GF-D8 (cell line): ENCODE measurements around the gene CCDC88B.
A peak's percentile ranks its signal among the peaks of the same experiment; 100 is the strongest.

Experiments
- DNase-seq: peaks from one replicate; lab custom pipeline; 2025; lab: John Stamatoyannopoulos, UW

Gene CCDC88B, protein sequence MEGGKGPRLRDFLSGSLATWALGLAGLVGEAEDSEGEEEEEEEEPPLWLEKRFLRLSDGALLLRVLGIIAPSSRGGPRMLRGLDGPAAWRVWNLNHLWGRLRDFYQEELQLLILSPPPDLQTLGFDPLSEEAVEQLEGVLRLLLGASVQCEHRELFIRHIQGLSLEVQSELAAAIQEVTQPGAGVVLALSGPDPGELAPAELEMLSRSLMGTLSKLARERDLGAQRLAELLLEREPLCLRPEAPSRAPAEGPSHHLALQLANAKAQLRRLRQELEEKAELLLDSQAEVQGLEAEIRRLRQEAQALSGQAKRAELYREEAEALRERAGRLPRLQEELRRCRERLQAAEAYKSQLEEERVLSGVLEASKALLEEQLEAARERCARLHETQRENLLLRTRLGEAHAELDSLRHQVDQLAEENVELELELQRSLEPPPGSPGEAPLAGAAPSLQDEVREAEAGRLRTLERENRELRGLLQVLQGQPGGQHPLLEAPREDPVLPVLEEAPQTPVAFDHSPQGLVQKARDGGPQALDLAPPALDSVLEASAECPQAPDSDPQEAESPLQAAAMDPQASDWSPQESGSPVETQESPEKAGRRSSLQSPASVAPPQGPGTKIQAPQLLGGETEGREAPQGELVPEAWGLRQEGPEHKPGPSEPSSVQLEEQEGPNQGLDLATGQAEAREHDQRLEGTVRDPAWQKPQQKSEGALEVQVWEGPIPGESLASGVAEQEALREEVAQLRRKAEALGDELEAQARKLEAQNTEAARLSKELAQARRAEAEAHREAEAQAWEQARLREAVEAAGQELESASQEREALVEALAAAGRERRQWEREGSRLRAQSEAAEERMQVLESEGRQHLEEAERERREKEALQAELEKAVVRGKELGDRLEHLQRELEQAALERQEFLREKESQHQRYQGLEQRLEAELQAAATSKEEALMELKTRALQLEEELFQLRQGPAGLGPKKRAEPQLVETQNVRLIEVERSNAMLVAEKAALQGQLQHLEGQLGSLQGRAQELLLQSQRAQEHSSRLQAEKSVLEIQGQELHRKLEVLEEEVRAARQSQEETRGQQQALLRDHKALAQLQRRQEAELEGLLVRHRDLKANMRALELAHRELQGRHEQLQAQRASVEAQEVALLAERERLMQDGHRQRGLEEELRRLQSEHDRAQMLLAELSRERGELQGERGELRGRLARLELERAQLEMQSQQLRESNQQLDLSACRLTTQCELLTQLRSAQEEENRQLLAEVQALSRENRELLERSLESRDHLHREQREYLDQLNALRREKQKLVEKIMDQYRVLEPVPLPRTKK (N-terminal part only)

DNA sequence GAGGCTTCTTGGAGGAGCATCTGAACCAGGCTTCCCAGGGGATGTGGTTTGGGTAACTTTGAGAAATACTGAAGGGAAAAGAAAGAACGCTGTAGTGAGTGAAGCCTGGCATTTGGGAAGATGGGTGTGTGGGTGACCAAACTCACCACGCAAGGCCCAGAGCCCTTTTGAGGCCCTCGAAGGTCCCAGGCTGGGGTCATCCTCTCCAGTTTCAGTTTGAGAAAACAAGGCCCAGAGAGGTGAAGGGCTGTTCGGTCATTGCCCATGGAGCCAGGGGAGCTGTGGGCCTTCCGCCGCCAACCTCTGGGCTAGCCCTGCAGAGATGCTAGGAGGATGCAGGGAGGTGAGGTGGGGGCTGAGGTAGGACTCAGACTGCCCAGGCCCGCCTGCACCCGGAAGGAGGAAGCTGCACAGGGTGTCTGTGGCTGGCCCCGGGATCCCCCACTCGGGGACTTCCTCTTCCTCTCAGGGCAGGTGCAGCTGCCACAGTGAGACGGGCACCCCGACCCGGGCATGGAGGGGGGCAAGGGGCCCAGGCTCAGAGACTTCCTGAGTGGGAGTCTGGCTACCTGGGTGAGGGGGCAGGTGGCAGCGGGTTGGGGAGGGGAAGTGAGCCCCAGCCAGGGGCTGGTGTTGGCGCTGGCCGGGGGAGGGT lies at the start of gene CCDC88B:
Gene CCDC88B, plus strand, starts transcription at position 451 of the 655 bp plus-strand sequence. Its CDS starts 63 bp downstream, at position 514.
- DNase-seq = peak; percentile 65

DNA sequence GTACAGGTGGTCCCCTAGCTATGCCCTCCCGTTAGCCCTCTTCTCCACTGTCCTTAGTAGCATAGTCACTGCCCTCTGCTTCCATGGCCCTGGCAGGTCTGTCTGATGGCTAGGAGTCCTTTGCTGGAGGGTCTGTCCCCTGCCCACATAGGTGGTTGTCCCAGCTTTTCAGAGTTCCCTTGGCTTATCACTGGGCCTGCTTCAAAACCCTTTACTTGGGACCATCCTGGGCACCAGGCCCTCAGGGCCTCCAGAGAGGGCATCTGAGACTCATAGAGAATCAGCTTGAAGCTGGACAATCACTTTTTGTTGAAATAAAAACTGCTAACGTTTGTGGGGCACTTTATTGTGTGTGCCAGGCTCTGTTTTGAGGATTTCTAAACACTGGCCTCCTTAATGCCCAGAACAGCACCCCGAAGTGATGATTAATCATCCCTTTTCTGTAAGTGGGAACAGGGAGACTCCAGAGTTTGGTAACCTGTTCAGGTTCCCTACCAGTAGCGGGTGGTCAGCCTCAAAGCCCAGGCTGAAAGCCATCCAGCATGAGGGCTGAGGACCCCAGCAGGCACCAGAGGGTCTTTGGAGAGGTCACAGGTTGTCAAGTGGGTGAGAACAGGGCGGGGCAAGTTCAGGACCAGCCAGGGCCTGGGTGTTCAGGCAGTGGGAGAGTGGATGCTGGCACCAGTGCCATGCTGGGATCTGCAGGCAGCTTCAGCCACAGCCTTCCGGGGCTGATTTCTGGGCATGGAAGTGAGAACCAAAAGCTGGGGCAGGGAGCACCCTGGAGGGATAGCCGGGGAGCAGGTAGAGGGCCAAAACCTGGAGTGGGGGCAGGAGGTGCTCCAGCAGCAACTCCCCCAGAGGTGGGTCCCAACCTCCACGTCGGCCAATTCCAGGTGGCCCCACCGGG lies 49.4 kb upstream of the CCDC88B start:
- DNase-seq = no peak

DNA sequence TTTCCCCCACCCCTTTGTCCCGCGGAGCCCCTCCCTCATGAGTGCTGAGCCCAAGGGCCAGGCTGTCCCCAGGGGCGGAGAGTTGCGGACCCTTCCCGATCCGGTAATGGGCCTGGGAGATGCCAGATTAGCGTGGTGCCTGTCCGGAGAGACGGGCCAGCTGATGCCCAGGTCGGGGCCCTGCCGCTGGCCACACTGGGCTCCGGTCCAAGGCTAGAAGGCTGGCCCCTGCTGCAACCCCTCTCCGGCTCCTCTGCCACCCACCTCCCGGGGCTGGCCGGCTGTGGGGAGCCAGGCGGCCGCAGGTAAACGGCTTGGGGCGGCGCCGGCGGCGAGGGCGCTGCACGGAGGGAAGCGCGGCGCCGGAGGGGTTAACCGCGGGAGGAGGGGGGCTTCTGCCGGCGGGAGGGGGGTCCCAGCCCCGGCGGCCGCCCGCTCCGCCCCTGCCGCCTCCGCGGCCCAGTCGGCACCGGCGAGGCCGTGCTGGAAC lies 48.7 kb upstream of the CCDC88B start, which contains the start of gene KCNK4:
Gene KCNK4, plus strand, starts transcription at position 41 of the 490 bp plus-strand sequence. CDS start 1,717 bp downstream, outside the sequence.
- DNase-seq = no peak

DNA sequence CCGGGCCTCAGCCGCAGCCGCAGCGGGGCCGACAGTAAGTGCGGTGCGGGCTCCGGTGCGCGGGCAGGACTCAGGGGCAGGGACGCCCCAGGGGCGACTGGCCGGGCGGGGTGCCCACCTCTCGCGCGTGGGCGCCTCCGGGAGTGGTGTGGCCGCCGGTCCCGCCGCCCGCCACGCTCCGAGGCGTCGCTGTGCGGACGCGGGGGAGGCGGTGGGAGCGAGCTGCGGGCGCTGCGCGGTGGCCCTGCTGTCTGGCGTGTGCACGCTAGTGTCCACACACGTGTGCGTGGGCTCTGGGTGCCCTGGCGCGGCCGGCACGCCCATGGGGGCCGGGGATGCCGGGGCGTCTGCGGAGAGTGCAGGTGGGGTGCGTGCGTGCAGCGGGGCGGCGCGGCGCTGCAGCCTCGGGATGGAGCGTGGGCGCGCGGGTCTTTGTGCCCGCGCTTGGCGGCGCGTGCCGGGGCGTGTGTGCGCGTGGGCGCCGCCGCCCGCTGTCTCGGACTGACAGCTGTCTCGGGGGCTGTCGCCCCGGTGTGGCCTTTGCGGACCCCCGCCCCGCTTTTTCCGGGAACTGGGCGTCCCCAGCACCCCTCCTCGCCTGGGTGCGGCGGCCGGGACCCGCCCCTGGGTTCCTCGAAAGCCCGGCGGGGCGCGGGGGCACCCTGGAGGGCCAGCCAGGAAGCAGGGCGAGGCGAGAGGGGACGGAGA lies 48.1 kb upstream of the CCDC88B start:
- no peak for DNase-seq

DNA sequence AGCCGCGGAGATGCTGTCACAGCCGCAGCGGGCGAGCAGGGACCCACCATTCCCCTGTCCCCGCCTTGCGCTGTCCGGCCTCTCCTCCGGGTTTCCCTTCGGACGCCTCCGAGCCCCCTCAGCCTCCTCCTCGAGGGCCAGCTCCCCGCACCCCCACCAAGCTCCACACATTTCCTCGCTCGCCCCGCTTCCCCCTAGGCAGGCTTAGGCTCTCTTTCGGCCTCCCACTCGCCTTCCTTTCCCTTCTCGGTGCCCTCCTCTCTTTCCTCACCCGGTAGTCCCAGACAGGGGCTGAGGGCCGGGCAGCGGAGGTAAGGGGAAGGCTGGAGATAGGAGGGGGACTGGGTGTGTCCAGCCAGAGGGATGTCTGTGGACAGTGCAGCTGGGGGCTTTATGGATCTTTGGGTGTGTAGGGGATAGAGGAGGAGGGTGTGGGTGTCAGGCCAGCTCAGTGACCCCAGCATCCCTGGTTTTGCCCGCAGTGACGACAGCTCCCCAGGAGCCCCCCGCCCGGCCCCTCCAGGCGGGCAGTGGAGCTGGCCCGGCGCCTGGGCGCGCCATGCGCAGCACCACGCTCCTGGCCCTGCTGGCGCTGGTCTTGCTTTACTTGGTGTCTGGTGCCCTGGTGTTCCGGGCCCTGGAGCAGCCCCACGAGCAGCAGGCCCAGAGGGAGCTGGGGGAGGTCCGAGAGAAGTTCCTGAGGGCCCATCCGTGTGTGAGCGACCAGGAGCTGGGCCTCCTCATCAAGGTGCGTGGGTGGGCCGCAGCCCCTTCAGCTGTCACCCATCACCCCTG lies 47.3 kb upstream of the CCDC88B start:
- DNase-seq = no peak

DNA sequence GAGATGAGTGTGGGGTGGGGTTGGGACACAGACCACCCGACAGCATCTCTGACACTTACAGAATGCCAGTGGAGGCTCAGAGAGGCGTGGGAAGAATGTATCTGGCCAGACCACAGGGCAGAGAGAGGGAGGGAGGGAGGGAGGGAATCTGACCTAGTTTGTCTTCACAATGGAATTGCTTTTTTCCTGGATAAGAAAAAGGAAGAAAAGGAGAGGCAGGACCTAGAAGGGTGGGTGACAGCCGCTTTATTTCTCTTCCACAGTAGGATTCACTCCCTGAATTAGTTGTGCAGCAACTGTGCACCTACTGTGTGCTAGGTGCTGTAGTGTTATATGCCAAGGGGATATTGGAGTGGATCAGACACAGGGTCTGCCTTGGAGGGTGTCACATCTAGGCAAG lies 45.2 kb upstream of the CCDC88B start:
- no peak for DNase-seq

DNA sequence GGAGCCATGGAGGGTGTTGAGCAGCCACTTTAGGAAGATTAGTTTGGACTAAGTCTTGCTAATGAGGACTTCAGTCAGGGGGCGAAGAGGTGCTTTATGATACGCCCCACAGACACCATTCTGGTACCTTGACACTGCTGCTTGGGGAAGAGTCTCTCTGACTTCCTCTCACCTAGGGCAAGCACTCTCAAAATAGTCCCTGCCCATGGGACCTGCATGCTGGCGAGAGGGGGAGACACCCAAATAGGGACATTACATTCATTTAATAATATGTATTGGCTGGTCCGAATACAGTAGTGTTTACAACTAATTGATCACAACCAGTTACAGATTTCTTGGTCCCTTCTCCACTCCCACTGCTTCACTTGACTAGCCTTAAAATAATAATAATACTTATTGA lies 44.2 kb upstream of the CCDC88B start:
- no peak for DNase-seq

DNA sequence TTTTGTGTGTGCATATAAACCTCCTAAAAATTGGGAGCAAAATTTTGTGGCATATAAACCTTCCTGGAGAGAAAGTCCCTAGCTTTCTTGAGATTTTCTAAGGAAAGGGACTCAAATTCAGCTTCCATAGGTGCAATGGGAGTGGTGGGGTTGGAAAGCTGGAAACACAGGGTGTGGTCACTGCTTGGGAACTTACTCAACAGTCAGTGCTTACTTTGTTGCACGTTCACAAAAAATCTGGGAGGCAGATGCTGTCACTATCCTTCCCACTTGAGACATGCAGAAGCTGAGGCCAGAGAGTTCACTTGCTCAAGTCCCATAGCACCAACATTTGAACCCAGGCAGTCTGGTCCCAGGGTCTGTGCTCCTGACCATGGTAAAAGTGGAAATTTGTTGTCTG lies 43.8 kb upstream of the CCDC88B start:
- no peak for DNase-seq

DNA sequence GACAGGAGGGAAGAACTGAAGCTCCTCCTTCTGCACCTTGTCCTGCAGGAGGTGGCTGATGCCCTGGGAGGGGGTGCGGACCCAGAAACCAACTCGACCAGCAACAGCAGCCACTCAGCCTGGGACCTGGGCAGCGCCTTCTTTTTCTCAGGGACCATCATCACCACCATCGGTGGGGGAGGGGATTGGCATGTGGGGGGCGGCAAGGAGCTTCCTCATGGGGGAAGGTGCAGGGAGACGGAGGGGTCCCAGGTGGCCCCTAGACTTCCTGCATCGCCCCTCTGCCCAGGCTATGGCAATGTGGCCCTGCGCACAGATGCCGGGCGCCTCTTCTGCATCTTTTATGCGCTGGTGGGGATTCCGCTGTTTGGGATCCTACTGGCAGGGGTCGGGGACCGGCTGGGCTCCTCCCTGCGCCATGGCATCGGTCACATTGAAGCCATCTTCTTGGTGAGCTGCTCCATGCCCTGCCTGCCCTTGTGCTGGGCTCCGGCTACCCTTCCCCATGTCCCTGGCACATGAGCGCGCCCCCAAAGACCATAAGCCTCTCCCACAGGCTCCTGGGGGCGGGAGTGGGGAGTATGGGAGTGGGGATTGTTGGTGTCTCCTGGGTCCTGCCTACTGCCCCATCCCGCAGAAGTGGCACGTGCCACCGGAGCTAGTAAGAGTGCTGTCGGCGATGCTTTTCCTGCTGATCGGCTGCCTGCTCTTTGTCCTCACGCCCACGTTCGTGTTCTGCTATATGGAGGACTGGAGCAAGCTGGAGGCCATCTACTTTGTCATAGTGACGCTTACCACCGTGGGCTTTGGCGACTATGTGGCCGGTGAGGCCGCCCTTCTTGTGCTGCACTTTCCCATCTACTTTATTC lies 42.9 kb upstream of the CCDC88B start:
- DNase-seq = no peak

DNA sequence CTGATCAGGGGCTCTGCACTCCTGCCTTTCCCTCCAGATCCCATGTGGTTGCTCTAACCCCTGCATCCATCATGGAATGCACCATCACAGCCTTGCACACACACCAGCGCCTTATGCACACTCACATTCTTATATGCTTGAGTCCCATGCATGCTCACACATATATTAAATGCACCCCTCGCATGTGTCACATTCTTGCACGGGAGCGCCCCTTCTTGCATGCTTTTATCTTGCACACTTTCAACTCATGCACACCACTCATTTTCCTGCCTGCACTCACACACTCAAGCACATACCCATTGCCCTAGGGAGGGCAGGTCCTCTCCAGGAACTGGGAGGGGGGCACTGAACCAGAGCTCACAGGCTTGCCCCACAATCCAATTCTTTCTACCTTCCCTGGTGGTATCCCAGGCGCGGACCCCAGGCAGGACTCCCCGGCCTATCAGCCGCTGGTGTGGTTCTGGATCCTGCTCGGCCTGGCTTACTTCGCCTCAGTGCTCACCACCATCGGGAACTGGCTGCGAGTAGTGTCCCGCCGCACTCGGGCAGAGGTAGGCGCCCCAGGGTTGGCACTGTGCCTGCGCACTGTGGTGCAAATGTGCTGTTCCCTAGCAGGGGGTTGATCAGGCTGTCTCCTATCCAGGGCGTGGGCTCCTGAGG lies 42.2 kb upstream of the CCDC88B start:
- DNase-seq = no peak

DNA sequence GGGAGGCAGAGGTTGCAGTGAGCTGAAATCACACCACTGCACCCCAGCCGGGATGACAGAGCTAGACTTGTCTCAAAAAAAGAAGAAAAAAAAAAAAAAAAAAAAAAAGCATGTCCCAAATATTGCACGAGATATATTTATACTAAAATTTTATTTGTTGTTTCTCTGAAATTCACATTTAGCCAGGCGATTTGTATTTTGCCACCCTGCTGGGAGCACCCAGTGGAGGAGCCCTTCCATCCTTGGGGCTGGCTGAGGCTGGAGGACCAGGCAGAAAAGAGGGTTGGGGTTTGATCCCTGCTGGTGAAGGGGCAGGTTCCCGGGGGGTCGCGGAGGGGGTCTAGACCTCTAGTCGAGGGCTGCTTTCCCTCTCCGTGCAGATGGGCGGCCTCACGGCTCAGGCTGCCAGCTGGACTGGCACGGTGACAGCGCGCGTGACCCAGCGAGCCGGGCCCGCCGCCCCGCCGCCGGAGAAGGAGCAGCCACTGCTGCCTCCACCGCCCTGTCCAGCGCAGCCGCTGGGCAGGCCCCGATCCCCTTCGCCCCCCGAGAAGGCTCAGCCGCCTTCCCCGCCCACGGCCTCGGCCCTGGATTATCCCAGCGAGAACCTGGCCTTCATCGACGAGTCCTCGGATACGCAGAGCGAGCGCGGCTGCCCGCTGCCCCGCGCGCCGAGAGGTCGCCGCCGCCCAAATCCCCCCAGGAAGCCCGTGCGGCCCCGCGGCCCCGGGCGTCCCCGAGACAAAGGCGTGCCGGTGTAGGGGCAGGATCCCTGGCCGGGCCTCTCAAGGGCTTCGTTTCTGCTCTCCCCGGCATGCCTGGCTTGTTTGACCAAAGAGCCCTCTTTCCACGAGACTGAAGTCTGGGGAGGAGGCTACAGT lies 40.8 kb upstream of the CCDC88B start:
- no peak for DNase-seq

DNA sequence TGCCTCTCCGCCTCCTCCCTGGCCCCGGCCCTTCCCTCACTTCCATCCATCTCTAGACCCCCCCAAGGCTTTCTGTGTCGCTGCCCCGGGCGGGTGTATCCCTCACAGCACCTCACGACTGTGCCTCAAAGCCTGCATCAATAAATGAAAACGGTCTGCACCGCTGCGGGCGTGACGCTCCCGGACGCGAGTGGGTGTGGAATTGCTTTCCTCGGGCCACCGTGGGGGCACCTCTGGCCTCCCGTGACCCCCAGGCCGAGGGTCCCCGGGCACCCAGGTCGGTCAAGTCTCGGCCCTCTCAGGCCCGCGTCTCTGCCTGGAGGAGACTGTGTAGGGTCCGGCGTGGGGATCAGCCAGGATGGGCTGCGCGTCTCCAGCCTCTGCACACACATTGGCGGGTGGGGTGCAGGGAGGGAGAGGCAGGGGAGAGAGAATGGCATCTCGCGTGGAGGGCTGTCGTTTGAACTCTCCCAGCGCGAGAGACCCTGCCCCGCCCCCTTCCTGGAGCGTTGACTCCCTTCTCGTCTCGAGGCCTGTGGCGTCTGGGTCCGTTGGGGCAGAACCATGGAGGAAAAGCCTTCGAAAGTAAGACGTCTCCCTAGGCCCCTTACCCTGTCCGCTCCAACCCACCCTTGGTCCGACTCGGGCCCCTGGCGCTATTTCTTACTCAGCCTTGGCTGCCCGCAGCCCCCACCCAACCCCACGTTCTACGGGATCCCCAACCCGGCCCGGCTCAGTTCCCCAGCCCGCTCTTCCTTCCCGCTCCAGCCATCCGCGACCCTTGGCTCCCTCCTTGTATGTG lies 40.0 kb upstream of the CCDC88B start, which contains the start of gene CATSPERZ:
Gene CATSPERZ, plus strand, starts transcription at position 512 of the 802 bp plus-strand sequence. Its CDS starts 53 bp downstream, at position 565.
- DNase-seq = no peak

DNA sequence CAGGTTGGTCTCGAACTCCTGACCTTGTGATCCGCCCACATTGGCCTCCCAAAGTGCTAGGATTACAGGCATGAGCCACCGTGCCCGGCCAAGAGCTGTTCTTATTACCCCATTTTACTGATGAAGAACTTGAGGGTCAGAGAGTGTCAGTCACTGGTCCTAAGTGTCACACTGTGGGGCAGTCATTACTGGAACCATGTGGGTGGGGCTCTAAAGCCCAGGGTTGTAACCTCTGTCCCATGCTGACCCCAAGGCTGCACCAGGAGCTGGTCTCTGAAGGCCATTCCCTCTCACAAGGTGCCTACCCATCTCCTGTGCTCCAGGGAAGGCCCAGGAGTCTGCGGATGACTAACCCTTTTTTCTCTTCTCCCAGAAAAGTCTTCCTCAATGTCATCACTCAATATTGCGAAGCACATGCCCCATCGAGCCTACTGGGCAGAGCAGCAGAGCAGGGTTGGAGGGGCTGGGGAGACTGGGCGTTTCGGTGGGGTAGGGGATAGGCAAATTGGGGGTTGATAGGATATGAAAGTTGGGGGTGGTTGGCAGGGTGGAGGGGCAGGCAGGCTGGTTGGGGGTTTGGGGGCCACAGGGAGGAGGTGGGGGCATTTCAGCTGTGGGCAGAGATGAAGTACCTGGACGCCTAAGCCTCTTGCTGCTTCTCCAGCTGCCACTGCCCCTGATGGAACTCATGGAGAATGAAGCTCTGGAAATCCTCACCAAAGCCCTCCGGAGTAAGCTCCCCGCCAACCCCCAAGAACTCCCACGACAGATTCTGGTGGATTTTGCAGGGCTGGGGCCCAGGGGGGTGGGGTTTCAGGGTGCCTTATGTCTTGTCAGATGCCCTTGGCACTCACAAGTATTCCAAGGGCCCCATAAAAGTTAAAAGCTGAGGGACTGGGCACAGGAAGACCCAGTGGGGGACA lies 36.6 kb upstream of the CCDC88B start:
- DNase-seq = no peak

DNA sequence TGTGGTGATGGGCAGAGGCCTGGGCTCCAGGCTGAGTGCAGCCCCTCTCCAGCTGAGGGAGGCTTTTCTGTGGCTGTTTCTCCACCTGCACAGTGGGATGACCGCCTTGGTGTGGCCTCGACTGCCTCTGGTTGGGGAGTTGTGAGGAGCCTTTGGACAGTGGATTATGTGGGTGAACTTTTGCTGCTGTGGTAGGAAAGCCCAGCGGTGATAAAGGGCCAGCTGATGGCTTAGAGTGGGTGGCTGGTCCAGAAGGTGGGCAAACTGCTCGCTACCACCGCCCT lies 36.0 kb upstream of the CCDC88B start:
- DNase-seq = no peak
